Gastroesophageal sphincter (tissue), 3 donors: ENCODE data around the gene DYNC1LI1.

ENCODE experiments used
- EP300 ChIP-seq: sonication (generic); formaldehyde crosslinking; IDR thresholded peaks from one replicate; pipeline ENCODE4 v1.6.1; 2017; ENCODE audit warnings: antibody characterized with exemption, mild to moderate bottlenecking
- TF ChIP-seq, protein P1 (sequence below), 4 experiments: fragments of 200-600 bp in 2 of 4; fragments of 450-650 bp in 2 of 4; sonication (generic) in 1 of 4; IDR thresholded peaks; one replicate each; pipeline ENCODE4 v1.5.1; 2017 to 2019; ENCODE audit warnings: antibody characterized with exemption in 4 of 4, mild to moderate bottlenecking in 2 of 4, moderate library complexity in 2 of 4

- TF ChIP-seq, protein P1, sequence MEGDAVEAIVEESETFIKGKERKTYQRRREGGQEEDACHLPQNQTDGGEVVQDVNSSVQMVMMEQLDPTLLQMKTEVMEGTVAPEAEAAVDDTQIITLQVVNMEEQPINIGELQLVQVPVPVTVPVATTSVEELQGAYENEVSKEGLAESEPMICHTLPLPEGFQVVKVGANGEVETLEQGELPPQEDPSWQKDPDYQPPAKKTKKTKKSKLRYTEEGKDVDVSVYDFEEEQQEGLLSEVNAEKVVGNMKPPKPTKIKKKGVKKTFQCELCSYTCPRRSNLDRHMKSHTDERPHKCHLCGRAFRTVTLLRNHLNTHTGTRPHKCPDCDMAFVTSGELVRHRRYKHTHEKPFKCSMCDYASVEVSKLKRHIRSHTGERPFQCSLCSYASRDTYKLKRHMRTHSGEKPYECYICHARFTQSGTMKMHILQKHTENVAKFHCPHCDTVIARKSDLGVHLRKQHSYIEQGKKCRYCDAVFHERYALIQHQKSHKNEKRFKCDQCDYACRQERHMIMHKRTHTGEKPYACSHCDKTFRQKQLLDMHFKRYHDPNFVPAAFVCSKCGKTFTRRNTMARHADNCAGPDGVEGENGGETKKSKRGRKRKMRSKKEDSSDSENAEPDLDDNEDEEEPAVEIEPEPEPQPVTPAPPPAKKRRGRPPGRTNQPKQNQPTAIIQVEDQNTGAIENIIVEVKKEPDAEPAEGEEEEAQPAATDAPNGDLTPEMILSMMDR (IDR thresholded peaks at IDR 0.05), result no peak
- TF ChIP-seq EP300, result no peak
Observed at GRCh38 chr3:32482693-32483092, 88.0 kb downstream of the DYNC1LI1 start.
